GM18909 (cell line): ENCODE data around the gene MRPS10.
"Not testable (repeated sequence)": the region's sequence is repeated elsewhere in the genome, so short reads cannot be mapped to it uniquely, and the experiment has no call there.

ENCODE experiments used
- ATAC-seq: cut with Tn5 transposase; IDR thresholded peaks from one replicate; pipeline ENCODE4 v1.9.1; 2021; ENCODE audit warnings: mild to moderate bottlenecking; ENCODE audit not compliant: unreplicated experiment, poor library complexity

MRPS10 gene

GRCh38 chr6:42182101-42182500 is 35.6 kb downstream of the MRPS10 start:
- ATAC-seq = no peak

- no peak for ATAC-seq
Observed at GRCh38 chr6:42179945-42180313, 37.7 kb downstream of the MRPS10 start.

- no peak for ATAC-seq
Observed at GRCh38 chr6:42179261-42179944, 38.3 kb downstream of the MRPS10 start.

- ATAC-seq = no peak
Observed at GRCh38 chr6:42177514-42178364, 39.9 kb downstream of the MRPS10 start.

GRCh38 chr6:42176981-42177380 is 40.7 kb downstream of the MRPS10 start:
- no peak for ATAC-seq

GRCh38 chr6:42175860-42176259 is 41.8 kb downstream of the MRPS10 start:
- no peak for ATAC-seq

- no peak for ATAC-seq
Observed at GRCh38 chr6:42173101-42173500, 44.6 kb downstream of the MRPS10 start, which contains the start of gene GUCA1A. Gene GUCA1A, plus strand, starts transcription at chr6:42173364. Its CDS starts 250 bp downstream, at chr6:42173614.

GRCh38 chr6:42171813-42172581 is 45.7 kb downstream of the MRPS10 start:
- no peak for ATAC-seq

- not testable (repeated sequence) for ATAC-seq
Observed at GRCh38 chr6:42169780-42170179, 47.9 kb downstream of the MRPS10 start.

GRCh38 chr6:42168650-42169049 is 49.0 kb downstream of the MRPS10 start:
- no peak for ATAC-seq

- peak; percentile 42 for ATAC-seq
Observed at GRCh38 chr6:42166444-42167141, 51.1 kb downstream of the MRPS10 start.

- ATAC-seq = no peak
Observed at GRCh38 chr6:42165016-42165415, 52.6 kb downstream of the MRPS10 start.

GRCh38 chr6:42163981-42164380 is 53.7 kb downstream of the MRPS10 start:
- ATAC-seq = no peak

GRCh38 chr6:42162812-42163211 is 54.8 kb downstream of the MRPS10 start:
- ATAC-seq = no peak

- no peak for ATAC-seq
Observed at GRCh38 chr6:42162384-42162783, 55.3 kb downstream of the MRPS10 start.

- ATAC-seq = no peak
Observed at GRCh38 chr6:42159431-42160024, 58.1 kb downstream of the MRPS10 start.

- no peak for ATAC-seq
Observed at GRCh38 chr6:42158631-42159030, 59.0 kb downstream of the MRPS10 start.

GRCh38 chr6:42158011-42158410 is 59.6 kb downstream of the MRPS10 start:
- no peak for ATAC-seq
